D721Med (cell line): ENCODE results near the gene BCL2A1.

ENCODE experiments used
- DNase-seq: peaks from one replicate; pipeline ENCODE4 v3.0.0; 2011; ENCODE audit warnings: low spot score; ENCODE audit not compliant: insufficient read length
- FAIRE-seq: peaks from 2 replicates; lab custom pipeline; 2011; peaks lifted over from hg19 to GRCh38; lab: Jason Lieb, UNC
- TF ChIP-seq, protein P1 (sequence below): IDR thresholded peaks from 2 replicates; pipeline ENCODE4 v1.5.1; 2012; ENCODE audit warnings: mild to moderate bottlenecking, control low read depth; ENCODE audit not compliant: insufficient read depth; ENCODE audit errors: missing control alignments

Gene BCL2A1

DNA sequence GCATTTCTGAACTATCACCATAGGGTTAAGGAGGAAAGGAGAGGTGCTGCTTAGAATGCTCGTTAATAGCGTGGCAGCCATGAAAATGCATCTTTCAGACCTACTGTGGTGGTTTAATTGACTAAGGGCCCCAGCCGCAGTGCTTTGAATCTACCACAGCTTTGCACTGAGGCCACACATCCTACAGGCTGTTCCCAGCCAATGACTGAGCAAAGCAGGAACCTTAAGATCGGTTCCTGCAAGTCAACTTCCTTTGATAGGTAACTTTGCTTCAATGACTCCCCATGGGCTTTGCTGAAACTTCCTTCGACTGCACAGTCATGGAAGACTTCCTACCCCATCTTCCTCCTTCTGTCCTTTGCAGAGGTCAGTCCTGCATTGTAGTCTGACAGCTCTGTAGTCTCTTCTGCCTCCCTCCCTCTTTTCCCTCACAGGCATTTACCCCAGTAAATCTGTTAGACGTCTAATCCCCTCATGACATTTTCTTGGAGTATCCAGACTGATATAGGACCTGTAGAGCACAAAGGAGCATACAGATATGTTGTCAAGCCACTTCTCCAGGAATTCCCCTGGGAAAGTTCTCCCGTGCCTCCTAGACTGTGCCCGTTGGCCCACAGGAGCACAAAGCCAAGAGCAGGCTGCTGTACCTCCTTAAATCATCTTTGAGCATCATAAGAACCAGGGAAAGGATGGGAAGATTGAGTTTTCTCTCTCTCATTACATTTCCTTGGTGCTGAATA, 2.6 kb upstream of the BCL2A1 start:
- FAIRE-seq (no peak), DNase-seq (no peak)
- TF ChIP-seq, protein P1, sequence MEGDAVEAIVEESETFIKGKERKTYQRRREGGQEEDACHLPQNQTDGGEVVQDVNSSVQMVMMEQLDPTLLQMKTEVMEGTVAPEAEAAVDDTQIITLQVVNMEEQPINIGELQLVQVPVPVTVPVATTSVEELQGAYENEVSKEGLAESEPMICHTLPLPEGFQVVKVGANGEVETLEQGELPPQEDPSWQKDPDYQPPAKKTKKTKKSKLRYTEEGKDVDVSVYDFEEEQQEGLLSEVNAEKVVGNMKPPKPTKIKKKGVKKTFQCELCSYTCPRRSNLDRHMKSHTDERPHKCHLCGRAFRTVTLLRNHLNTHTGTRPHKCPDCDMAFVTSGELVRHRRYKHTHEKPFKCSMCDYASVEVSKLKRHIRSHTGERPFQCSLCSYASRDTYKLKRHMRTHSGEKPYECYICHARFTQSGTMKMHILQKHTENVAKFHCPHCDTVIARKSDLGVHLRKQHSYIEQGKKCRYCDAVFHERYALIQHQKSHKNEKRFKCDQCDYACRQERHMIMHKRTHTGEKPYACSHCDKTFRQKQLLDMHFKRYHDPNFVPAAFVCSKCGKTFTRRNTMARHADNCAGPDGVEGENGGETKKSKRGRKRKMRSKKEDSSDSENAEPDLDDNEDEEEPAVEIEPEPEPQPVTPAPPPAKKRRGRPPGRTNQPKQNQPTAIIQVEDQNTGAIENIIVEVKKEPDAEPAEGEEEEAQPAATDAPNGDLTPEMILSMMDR: no peak

- DNase-seq (no peak), FAIRE-seq (no peak)
- TF ChIP-seq, protein P1: no peak
Measured at GRCh38 chr15:79972863-79973262, 1.9 kb upstream of the BCL2A1 start.

GRCh38 chr15:79970181-79970580, 815 bp downstream of the BCL2A1 start:
- DNase-seq (no peak), FAIRE-seq (no peak)
- TF ChIP-seq, protein P1: no peak

- FAIRE-seq: no peak
- no peak for DNase-seq
- TF ChIP-seq, protein P1: no peak
Measured at GRCh38 chr15:79969146-79969545, 1.9 kb downstream of the BCL2A1 start.

DNA sequence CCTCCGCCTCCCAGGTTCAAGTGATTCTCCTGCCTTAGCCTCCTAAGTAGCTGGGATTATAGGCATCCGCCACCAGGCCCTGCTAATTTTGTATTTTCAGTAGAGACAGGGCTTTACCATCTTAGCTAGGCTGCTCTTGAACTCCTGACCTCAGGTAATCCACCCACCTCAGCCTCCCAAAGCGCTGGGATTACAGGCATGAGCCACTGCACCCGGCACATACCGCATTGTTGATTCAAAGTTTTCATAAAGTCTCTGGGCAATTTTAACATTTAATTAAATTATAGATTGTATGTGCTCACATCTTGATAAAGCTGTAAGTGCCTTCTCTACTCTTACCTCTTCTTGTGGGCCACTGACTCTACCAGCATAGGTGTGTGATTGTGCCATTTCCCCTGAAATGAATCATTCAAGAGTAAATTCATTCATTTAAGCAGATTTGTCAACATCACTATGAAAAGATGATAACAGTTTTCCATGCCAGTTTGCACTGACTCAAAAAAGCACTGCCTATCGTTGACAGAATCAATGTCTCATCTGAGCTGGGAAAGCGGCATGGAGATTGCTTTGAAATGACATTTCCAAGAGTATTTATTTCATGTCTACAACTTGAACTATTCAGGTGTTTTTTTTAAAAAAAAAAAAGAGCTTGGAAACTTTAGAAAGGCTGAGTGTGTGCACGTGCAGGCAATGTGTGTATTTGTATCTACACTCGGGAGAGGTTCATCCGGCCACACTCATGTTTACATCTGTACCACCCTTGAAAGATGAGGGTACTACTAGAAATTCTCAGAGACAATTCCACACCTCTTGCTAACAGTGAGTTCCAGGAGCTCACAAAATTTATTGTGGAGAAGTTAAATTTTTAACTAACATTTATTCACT, 3.5 kb downstream of the BCL2A1 start:
- TF ChIP-seq, protein P1: no peak
- DNase-seq (no peak), FAIRE-seq (no peak)

DNA sequence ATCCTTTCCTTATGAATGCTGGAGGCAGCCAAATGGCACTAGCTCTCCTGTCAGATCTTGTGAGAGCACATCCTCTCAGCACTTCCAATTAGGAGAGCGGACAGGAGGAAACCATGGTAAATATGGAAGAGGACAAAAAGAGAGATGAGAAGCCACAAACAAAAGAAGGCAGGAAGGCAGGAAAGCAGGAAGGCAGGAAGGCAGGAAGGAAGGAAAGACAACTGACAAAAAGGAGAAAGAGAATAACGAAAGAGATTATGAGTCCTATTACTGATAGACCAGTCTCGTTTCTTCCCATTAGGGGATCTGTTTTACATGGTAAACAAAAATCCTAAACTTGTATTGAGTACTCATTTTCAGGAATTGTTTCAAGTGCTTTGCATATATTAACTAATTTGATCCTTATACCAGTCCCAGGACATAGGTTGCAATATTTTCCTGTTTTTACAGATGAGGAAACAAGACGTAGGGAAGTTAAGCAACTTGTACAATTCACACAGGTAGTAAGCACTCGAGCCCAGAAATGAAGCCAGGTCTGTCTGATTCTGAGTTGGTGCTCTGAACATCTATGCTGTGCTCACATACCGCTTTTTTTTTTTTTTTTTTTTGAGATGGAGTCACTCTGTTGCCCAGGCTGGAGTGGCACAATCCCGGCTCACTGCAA, 4.2 kb downstream of the BCL2A1 start:
- DNase-seq (no peak), FAIRE-seq (no peak)
- TF ChIP-seq, protein P1: no peak
